Measurements from ENCODE around the gene NRG4. TPM values are rescaled to one million over a fixed set of nuclear protein-coding genes. Genes with fewer than 3 reads are reported as not detected.

The NRG4 gene, protein sequence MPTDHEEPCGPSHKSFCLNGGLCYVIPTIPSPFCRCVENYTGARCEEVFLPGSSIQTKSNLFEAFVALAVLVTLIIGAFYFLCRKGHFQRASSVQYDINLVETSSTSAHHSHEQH
- total RNA-seq (0.21 and 1.2 TPM in 2 replicates), polyA plus RNA-seq (0.06 and 0.15 TPM in 2 replicates)

- TF ChIP-seq, protein P1, sequence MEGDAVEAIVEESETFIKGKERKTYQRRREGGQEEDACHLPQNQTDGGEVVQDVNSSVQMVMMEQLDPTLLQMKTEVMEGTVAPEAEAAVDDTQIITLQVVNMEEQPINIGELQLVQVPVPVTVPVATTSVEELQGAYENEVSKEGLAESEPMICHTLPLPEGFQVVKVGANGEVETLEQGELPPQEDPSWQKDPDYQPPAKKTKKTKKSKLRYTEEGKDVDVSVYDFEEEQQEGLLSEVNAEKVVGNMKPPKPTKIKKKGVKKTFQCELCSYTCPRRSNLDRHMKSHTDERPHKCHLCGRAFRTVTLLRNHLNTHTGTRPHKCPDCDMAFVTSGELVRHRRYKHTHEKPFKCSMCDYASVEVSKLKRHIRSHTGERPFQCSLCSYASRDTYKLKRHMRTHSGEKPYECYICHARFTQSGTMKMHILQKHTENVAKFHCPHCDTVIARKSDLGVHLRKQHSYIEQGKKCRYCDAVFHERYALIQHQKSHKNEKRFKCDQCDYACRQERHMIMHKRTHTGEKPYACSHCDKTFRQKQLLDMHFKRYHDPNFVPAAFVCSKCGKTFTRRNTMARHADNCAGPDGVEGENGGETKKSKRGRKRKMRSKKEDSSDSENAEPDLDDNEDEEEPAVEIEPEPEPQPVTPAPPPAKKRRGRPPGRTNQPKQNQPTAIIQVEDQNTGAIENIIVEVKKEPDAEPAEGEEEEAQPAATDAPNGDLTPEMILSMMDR (IDR thresholded peaks at IDR 0.05; ENCODE audit: low read depth, low read length): no peak
- Histone ChIP-seq H3K9me3 (ENCODE audit: low read depth) (no peaks in the 10 kb centered on the region), H3K4me3 (no peak within 1 kb of the TSS), H3K36me3 (no peaks in the 10 kb centered on the region), H3K27ac (peak within 1 kb of the TSS; percentile 11), H3K27me3 (no peaks in the 10 kb centered on the region), H3K4me1 (ENCODE audit: low read depth) (no peaks in the 10 kb centered on the region)
- DNase-seq (ENCODE audit: low read depth in 1 of 2, low spot score in 1 of 2): peak in 1 of 2 donors; percentile 11
Observed at GRCh38 chr15:76011627-76012551, at the start of gene NRG4. NRG4 (minus strand) TSS chr15:76012424; CDS start chr15:76011230, 1,194 bp downstream.

DNA sequence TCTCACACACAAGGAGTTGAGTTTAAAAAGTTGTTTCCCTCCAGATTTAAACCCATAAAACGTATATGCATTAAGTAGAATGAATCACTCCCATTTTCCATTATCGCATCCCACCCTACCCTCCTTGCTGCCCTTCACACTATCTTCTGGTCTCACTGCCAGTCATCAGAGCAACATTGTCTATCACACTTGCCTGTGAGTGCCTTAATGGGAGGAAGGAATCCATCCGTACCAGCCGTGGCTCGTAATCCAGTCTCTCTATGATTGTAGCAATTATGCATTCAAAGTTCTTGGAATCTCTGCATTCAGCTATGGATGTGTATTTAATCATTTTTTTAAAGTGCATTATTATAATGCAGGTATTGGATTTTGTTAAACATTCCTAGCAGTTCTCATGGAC lies 49.5 kb upstream of the NRG4 start:
- Histone ChIP-seq H3K27me3 (peaks cover 75% of the 10 kb centered on the region), H3K9me3 (ENCODE audit: low read depth) (no peaks in the 10 kb centered on the region), H3K4me3 (no peak overlapping the region), H3K36me3 (no peaks in the 10 kb centered on the region), H3K27ac (no peak overlapping the region), H3K4me1 (ENCODE audit: low read depth) (peaks cover 18% of the 10 kb centered on the region)
- DNase-seq (ENCODE audit: low read depth in 1 of 2, low spot score in 1 of 2): no peak
- TF ChIP-seq, protein P1 (IDR thresholded peaks at IDR 0.05; ENCODE audit: low read depth, low read length): no peak

GRCh38 chr15:76060118-76060989 lies 48.1 kb upstream of the NRG4 start:
- Histone ChIP-seq H3K4me1 (ENCODE audit: low read depth) (peaks cover 18% of the 10 kb centered on the region), H3K36me3 (no peaks in the 10 kb centered on the region), H3K9me3 (ENCODE audit: low read depth) (no peaks in the 10 kb centered on the region), H3K4me3 (peak overlapping the region; percentile 65), H3K27ac (no peak overlapping the region), H3K27me3 (peaks cover 72% of the 10 kb centered on the region)
- TF ChIP-seq, protein P1 (IDR thresholded peaks at IDR 0.05; ENCODE audit: low read depth, low read length): no peak
- DNase-seq (ENCODE audit: low read depth in 1 of 2, low spot score in 1 of 2): no peak

- Histone ChIP-seq H3K9me3 (ENCODE audit: low read depth) (no peaks in the 10 kb centered on the region), H3K36me3 (no peaks in the 10 kb centered on the region), H3K27me3 (peaks cover 65% of the 10 kb centered on the region), H3K4me3 (peak within 1 kb of the TSS; percentile 95), H3K27ac (no peak within 1 kb of the TSS), H3K4me1 (ENCODE audit: low read depth) (peaks cover 10% of the 10 kb centered on the region)
- DNase-seq (ENCODE audit: low read depth in 1 of 2, low spot score in 1 of 2): peak; percentile 20 to 89
- TF ChIP-seq, protein P1 (IDR thresholded peaks at IDR 0.05; ENCODE audit: low read depth, low read length): no peak
Observed at GRCh38 chr15:76059320-76060117, 47.3 kb upstream of the NRG4 start, which contains the start of gene TMEM266. TMEM266 (plus strand) TSS chr15:76059985; CDS start chr15:76134264, 74,279 bp downstream.

Measured in cardiac muscle cell (in vitro differentiated cells and primary cell).